HG03066 (cell line): ENCODE data around the gene PCDHAC2.

Experiments
- ATAC-seq: cut with Tn5 transposase; IDR thresholded peaks from one replicate; pipeline ENCODE4 v1.9.1; 2021; ENCODE audit warnings: low read depth; ENCODE audit not compliant: unreplicated experiment

The PCDHAC2 gene, protein sequence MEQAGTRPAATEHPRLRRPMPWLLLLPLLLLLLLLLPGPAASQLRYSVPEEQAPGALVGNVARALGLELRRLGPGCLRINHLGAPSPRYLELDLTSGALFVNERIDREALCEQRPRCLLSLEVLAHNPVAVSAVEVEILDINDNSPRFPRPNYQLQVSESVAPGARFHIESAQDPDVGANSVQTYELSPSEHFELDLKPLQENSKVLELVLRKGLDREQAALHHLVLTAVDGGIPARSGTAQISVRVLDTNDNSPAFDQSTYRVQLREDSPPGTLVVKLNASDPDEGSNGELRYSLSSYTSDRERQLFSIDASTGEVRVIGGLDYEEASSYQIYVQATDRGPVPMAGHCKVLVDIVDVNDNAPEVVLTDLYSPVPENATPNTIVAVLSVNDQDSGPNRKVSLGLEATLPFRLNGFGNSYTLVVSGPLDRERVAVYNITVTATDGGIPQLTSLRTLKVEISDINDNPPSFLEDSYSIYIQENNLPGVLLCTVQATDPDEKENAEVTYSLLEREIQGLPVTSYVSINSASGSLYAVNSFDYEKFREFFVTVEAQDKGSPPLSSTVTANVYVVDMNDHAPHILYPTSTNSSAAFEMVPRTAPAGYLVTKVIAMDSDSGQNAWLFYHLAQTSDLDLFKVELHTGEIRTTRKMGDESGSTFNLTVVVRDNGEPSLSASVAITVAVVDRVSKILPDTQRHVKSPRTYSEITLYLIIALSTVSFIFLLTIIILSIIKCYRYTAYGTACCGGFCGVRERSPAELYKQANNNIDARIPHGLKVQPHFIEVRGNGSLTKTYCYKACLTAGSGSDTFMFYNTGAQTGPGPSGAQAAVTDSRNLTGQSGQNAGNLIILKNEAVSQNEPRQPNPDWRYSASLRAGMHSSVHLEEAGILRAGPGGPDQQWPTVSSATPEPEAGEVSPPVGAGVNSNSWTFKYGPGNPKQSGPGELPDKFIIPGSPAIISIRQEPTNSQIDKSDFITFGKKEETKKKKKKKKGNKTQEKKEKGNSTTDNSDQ

DNA sequence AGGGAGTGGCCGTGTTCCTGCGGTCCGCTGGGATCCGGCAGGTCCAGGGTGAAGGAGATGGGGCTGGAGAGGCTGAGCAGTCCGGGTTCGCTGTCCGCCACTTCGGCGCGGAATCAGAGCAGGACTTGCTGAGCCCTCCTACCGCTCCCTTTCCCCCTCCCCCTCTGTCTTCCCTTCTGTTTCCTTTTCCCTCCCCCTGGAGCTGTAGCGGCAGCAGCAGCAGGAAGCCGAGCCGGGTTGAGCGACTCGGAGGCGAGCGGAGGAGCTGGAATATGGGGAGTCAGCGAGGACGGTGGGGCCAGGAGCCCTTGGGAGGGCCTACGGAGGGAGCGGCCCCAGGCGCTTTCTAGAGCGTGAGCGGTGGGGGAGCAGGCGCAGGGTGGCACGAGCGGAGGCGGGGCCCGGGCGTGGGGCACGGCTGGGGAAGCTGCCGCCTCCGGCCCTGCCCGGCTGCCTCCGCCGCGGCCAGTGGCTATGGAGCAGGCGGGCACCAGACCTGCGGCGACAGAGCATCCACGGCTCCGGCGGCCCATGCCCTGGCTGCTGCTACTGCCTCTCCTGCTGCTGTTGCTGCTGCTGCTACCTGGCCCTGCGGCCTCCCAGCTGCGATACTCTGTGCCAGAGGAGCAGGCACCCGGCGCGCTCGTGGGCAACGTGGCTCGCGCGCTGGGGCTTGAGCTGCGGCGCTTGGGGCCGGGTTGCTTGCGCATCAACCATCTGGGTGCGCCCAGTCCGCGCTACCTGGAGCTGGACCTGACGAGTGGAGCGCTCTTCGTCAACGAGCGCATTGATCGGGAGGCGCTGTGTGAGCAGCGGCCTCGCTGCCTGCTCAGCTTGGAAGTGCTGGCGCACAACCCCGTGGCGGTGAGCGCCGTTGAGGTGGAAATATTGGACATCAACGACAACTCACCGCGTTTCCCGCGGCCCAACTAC, at the start of gene PCDHAC2:
PCDHAC2 (plus strand) TSS at position 184 of the 933 bp plus-strand sequence; CDS start at position 475, 291 bp downstream.
- ATAC-seq, result no peak

DNA sequence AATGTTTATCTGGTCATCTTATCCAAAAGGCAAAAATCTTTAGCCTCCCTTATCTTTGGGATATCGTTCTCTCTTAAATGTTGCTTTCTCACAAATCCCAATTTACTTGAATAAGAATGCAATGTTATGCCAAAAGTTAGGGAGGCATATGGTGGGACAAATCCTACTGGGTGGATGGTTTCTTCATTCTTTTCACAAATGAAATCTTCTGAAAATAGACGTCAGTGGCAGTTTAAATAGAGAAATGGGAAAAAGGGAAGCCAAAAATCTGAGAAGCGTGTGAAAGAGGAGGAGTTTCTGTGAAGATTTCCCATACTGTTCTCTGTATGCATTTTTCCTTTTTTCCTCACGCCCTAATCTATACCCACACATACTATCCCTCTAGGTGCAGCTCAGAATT, 42.7 kb upstream of the PCDHAC2 start:
- no peak for ATAC-seq

DNA sequence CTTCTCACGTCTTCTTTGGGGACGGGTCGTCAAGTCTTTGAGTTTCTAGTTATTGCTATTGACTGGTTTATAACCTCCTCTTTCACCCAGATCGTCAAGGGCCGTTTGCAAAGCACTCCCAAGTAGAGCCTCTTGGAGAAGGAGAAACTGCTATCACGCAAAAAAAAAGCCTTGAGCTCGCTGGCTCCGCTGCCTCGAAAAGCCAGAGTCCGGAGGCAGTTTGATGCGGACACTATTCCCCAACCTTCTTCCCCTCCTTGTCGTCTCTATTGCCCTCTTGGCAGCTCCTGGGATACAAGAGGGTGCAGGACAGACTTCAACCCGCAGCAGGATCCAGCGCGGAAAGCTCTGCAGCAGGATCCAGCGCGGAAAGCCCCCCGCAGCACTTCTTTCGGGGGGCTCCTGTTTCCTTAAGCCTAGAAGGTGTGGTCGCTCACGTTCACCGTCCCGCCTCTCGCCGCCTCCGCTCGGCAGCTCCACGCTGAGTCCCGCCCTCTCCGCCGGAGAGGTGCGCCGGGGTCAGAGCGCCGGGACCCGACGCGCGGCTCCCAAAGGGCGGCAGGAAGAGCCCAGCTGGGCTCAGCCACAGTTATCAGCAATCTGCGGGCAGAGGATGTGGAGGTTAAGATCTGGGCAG, 40.4 kb upstream of the PCDHAC2 start, which contains the start of gene PCDHAC1:
PCDHAC1 (plus strand) TSS at position 494 of the 637 bp plus-strand sequence. CDS start 594 bp downstream, outside the sequence.
- no peak for ATAC-seq

DNA sequence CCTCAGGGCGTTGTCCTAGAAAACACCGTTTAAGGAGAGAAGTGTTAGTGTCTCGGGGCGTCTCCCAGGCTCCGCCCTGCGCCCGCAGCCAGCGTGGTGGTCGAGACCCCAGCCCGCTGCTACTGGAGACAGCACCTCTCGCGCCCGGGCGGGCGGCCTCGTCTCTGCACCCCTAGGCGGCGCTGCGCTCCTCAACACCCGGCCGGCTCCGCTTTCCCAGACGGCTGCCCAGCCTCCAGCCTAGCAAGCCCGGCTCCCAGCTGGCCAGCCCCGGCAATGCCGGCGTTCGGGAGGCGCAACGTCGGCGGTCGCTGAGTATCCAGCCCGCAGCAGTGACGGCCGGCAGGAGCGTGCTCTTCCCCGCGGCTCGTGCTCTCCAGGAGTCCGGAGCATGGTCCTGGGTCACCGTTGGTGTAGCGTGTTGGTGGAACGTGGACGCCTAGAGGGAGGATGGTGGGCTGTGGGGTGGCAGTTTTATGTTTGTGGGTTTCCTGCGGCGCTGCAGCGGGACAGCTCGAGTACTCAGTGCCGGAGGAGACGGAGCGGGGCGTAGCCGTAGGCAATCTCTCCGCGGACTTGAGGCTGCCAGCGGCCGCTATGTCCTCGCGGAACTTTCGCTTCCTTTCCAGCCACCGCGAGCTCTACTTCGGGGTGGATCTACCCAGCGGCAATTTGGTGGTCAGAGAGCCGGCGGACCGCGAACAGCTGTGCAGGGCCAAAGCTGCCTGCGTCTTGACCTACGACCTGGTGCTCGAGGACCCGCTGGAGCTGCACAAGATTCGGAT, 39.6 kb upstream of the PCDHAC2 start:
- ATAC-seq, result no peak

DNA sequence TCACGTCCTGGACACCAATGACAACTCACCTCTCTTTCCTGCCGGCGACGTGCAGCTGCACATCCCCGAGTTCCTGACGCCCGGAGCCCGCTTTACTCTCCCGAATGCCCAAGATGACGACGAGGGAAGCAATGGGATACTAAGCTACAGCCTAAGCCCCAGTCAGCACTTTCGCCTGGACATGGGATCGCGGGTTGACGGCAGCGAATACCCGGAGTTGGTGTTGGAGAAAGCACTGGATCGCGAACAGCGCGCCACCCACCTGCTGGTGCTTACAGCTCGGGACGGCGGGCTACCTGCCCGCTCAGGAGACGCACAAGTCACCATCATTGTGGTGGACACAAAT, 39.1 kb upstream of the PCDHAC2 start:
- no peak for ATAC-seq

DNA sequence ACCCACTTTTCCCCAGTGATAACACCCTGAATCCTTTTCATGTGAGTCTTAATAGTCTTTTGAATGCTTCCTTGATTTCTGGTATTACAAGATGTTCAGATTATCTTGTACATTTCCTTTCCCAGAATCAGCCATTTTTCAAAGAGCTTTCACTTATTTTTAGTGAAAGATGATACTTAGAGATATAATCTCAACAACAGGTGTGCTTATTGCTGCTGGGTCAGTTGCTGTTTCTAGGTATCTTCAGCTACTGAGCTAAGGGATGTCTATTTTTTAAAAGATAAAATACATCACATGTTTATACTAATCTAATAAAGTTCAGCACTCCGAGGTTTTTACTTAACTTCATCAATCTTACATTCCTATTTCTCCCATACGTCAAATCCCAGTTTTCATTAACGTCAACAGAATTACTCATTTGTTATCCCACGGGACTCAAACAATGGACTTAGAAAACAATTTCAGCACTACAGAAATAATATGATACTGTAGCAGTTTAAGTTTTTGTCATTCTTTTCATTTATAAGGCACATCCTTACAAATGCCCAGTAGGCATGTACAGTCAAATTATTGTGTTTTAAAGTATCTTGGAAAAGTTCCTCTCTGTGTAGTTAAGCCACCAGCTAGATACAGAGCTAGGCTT, 31.2 kb upstream of the PCDHAC2 start:
- ATAC-seq, result no peak

DNA sequence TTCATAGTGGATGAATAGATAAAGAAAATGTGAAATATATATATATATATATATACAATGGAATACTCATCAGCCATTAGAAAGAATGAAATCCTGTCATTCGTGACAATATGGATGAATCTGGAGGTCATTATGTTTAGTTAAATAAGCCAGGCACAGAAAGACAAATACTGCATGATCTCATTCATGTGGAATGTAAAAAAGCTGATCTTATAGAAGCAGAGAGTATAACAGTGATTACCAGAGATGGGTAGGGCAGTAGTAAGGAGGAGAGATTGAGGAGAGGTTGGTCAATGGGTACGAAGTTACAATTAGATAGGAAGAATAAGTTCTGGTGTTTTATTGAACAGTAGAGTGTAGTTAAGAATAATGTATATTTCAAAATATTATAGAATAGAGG, 19.7 kb upstream of the PCDHAC2 start:
- no peak for ATAC-seq

DNA sequence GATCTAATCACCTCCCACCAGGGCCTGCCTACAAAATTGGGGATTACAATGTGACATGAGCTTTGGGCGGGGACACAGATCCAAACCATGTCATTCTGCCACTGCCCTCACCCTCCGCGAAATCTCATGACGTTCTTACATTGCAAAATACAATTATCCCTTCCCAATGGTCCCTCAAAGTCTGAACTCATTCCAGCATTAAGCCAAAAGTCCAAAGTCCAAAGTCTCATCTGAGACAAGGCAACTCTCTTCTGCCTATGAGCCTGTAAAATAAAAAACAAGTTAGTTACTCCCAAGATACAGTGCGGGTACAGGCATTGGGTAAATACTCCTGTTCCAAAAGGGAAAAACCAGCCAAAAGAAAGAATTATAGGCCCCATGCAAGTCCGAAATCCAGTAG, 14.6 kb upstream of the PCDHAC2 start:
- no peak for ATAC-seq

DNA sequence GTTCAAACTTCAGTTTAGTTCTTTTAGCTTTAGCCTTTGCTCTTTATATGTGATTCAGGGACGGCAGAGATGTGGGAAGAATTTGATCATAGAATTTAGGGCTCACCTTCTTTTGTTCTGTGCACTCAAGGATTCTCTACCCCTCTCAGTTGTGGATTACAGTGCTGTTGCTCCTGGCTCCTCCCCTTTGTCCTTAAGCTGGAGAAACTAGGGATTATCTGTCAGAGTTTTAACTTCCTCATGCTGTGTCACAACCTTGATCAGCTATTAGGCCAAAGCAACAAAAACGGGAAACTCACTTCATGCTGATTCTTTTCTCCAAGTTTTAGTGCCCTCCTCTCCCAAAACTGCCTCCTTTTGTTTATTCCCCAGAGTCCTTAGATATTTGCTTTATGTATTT, 13.0 kb upstream of the PCDHAC2 start:
- ATAC-seq, result no peak

DNA sequence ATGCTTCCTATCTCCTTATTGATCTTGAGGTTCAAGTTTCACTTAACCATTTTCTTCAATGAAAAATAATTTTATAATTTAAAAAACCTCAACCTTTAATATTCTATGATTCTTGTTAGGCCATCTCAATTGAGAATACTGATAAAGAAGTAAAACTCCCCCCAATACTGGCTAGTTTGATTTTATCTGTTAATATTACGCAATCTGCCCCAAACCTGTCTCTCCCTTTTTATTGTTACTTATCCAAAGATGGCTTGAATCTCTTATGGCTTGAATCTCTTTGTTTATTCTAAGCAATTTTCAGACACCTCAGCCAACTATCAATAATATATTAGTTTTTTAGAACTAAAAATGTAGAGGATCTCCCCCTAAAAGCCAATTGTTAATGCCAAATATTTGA, 4.1 kb upstream of the PCDHAC2 start:
- no peak for ATAC-seq

DNA sequence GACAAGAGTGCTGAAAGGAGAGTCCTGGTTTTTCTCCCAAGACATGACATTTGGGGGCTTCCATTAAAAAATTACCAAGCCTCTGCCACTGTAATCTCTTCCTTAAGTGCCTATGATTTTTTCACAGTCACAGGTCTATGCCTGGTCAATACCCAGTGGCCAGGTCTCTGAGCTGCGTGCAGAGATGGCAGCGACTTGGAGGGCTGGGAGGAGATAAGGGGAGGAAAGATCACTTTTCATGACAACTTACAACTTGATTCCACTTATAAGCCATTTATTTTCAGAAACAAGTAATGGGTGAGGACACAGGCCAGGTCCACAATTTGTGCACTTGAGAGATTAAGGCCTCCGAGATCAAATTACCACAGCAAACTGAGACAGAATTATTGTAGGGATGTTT, 1.9 kb upstream of the PCDHAC2 start:
- no peak for ATAC-seq

DNA sequence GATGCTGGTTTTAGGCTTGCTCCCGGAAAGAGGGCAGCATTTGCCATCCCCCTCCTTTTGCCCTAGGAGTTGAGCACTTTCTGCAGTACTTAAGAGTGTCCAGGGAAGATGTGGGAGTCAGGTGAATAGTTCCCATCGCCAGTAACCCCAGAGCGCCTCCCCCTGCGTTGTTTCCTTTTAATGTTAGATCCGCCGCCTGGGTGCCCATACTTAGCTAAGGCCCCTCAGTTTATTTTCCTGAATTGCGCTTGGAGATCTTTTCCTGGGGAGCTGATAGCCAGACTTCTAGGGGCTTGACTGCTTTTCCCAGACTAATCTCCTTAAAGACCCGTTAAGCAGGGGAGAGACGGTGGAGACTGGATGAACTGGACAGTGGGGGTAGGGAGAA, 377 bp upstream of the PCDHAC2 start:
- no peak for ATAC-seq

DNA sequence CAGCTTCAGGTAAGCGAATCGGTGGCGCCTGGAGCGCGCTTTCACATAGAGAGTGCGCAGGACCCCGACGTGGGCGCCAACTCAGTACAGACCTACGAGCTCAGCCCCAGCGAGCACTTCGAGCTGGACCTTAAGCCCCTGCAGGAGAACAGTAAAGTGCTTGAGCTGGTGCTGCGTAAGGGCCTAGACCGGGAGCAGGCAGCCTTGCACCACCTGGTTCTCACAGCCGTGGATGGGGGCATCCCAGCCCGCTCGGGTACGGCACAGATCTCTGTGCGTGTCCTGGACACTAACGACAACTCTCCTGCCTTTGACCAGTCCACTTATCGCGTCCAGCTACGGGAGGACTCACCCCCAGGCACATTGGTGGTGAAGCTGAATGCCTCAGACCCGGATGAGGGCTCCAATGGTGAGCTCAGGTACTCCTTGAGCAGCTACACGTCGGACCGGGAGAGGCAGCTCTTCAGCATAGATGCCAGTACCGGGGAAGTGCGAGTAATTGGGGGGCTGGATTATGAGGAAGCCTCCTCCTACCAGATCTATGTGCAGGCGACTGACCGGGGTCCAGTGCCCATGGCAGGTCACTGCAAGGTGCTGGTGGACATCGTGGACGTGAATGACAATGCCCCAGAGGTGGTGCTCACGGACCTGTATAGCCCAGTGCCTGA, 1.1 kb downstream of the PCDHAC2 start:
- ATAC-seq, result no peak

DNA sequence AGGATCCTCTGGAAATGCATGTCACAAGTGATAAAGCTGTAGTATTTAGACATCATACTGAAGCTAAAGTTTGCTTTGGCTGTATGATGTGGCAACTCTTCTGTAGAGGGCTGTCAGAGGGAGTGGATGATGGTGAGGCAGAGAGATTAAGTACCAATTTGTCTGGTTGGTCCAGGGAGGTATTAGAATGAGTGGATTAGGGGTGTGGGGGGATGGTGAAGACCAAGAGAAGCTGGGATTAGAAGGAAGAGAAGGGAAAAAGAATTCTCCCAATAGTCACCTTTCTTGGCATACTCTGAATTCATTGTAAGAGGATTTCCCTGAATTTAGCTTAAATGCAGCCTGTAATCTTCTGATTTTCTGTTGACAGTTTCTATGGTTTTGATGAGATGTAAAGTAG, 3.6 kb downstream of the PCDHAC2 start:
- ATAC-seq, result no peak

DNA sequence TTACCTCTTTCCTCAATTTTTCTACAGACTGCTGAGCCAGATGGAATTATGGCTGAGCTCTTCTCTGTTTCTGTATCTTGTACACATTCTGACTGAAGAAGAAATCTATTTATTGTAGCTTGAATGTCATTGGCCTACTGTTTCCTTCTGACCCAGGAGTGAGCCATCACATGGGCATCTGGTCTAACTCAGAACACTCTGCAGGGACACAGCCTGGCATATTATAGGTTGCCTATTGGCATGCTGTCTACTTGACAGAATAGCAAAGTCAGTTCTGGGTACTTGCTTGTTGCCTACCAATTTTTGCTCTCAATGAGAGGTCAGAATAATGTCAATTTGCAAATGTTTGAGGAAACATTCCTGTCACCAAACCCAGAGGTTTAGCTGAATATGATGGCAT, 7.3 kb downstream of the PCDHAC2 start:
- ATAC-seq, result no peak

DNA sequence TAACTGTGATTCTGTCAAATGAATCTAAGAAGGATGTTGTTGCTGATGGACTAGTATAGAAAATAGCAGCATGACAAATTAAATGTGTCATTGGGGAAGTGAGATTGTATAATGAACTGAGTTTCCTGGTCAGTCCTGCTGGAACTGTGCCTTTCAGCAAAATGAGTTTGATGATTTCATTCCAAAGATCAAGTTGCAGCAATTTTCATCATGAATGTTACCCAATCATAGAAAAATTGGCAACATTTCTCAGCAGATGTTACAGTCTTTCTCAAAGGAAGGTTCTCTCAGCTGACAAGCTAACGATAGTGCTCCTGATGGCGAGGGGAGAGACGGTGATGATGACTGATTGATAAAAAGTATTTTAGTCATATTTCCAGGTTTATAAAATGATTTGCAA, 10.7 kb downstream of the PCDHAC2 start:
- no peak for ATAC-seq

DNA sequence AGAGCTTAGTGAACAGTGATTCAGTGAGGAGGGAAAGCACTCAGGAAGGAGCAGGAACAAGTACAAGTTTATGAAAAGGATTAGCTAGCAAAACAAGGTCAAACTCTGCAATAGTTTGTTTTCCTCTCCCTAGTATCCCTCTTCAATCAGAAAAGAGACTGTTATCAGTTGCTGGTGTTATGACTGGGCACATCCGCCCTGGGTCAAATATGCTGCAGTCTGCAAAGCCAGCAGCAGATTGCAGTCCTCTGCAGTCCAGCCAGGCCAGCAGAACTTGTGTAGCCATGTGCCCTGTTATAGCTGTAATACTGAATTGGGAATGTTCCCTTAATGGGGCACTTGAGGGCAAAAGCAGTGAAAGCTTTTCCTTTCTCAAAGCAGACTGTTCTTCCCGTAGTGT, 12.0 kb downstream of the PCDHAC2 start:
- no peak for ATAC-seq

DNA sequence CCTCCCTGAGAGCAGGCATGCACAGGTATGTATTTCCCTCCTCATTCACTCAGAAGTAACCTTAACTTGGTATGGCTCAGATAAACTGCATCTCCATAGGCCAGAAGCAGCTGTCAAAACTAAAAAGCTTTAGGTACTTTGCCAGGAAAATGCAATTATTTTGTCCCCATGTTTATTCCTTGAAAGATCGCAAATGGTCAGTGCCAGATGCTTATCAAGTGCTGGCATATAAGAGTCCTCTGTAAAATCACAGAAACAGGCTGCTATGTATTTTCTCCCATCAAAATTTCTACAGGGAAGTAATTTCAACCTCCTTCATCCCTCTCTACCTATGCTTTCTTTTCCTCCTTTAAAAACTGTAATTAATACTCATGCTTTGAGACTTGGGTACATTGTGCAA, 12.7 kb downstream of the PCDHAC2 start:
- ATAC-seq, result no peak
